Activated CD4-positive, alpha-beta T cell treated with anti-CD3 and anti-CD28 coated beads for 36 hours (primary cell): Measurements from ENCODE around the gene PPIL1. TPM values are rescaled to one million over a fixed set of nuclear protein-coding genes. Genes with fewer than 3 reads are reported as not detected.

Experiments used
- ATAC-seq: fragments of 200-7000 bp; cut with Tn5 transposase; one replicate; pipeline ENCODE4 v1.10.0; 2021; ENCODE audit warnings: mild to moderate bottlenecking, moderate library complexity
- CTCF ChIA-PET: fragments of 350-600 bp; sonication (Branson Sonifier 250); formaldehyde crosslinking; loops from one replicate; lab custom pipeline; 2021; ENCODE audit warnings: antibody characterized with exemption; lab: Charles Lee
- POLR2A ChIA-PET: fragments of 350-600 bp; sonication (Branson Sonifier 250); formaldehyde crosslinking; loops from one replicate; lab custom pipeline; 2021; ENCODE audit warnings: antibody characterized with exemption, inconsistent platforms; lab: Charles Lee
- DNase-seq: peaks from one replicate; pipeline ENCODE4 v3.0.0-alpha.2; 2020
- H3K27ac Mint-ChIP-seq: one replicate; pipeline ENCODE4 v1.8.0; 2021; ENCODE audit warnings: mixed read lengths
- H3K27me3 Mint-ChIP-seq: one replicate; pipeline ENCODE4 v1.8.0; 2021; ENCODE audit warnings: mixed read lengths
- H3K36me3 Mint-ChIP-seq: one replicate; pipeline ENCODE4 v1.8.0; 2021; ENCODE audit warnings: low read depth, mixed read lengths
- H3K4me1 Mint-ChIP-seq: one replicate; pipeline ENCODE4 v1.8.0; 2021; ENCODE audit warnings: mixed read lengths
- H3K4me3 Mint-ChIP-seq: one replicate; pipeline ENCODE4 v1.8.0; 2021; ENCODE audit warnings: mild to moderate bottlenecking, moderate library complexity, mixed read lengths
- H3K9me3 Mint-ChIP-seq: one replicate; pipeline ENCODE4 v1.8.0; 2021; ENCODE audit warnings: low read depth, mixed read lengths
- intact Hi-C, 2 experiments: fragments of 100-400 bp; cut with DNase I in 1 of 2; cut with micrococcal nuclease in 1 of 2; formaldehyde crosslinking; loops; one replicate each; pipeline versions ENCODE4 v1.14.2 to v1.15.1; 2022 to 2024; cut with DNase I, micrococcal nuclease
- total RNA-seq, 2 experiments: library from RNA; stranded (reverse); gene quantifications; one replicate each; pipeline ENCODE4 v1.2.3, GENCODE V29; 2021

The PPIL1 gene
- total RNA-seq, 2 experiments from 2014 or later: 45.9 to 46.0 TPM

GRCh38 chr6:36844232-36845170 is 30.1 kb downstream of the PPIL1 start:
- Mint-ChIP-seq H3K4me1 (peaks cover 10% of the 10 kb centered on the region), H3K27ac (no peak overlapping the region), H3K36me3 (no peaks in the 10 kb centered on the region), H3K9me3 (no peaks in the 10 kb centered on the region), H3K4me3 (no peak overlapping the region), H3K27me3 (peaks cover 7% of the 10 kb centered on the region)
- DNase-seq (no peak), ATAC-seq (no peak)
- POLR2A ChIA-PET: no interaction called here
- intact Hi-C loops: no loop called here
- CTCF ChIA-PET: interaction anchor here (0.6 to 1.0 kb wide), 2 partner anchors 74 to 379 kb away, joined by 3 read pairs; no protein-coding TSS in a partner anchor

- Mint-ChIP-seq H3K9me3 (no peaks in the 10 kb centered on the region), H3K27me3 (peaks cover 14% of the 10 kb centered on the region), H3K4me1 (peaks cover 10% of the 10 kb centered on the region), H3K27ac (no peak overlapping the region), H3K4me3 (no peak overlapping the region), H3K36me3 (no peaks in the 10 kb centered on the region)
- no peak for ATAC-seq
- ChIA-PET POLR2A (no interaction called here), CTCF (interaction anchor here (0.8 to 1.3 kb wide), 2 partner anchors 10 to 32 kb away, joined by 3 to 4 read pairs; no protein-coding TSS in a partner anchor)
- no peak for DNase-seq
- intact Hi-C loops: no loop called here
Observed at GRCh38 chr6:36843170-36843569, 31.4 kb downstream of the PPIL1 start.

GRCh38 chr6:36841756-36842155 is 32.8 kb downstream of the PPIL1 start:
- DNase-seq (no peak), ATAC-seq (no peak)
- H3K27me3 Mint-ChIP-seq: peaks cover 21% of the 10 kb centered on the region
- H3K4me3 Mint-ChIP-seq: no peak overlapping the region
- H3K27ac Mint-ChIP-seq: no peak overlapping the region
- H3K36me3 Mint-ChIP-seq: no peaks in the 10 kb centered on the region
- no peaks in the 10 kb centered on the region for H3K9me3 Mint-ChIP-seq
- H3K4me1 Mint-ChIP-seq: peaks cover 10% of the 10 kb centered on the region
- ChIA-PET POLR2A (no interaction called here), CTCF (interaction anchor here (0.6 to 1.8 kb wide), 3 partner anchors 9 to 42 kb away, joined by 3 to 13 read pairs (median 6); no protein-coding TSS in a partner anchor)
- intact Hi-C loops: loop anchor here in 1 of 2 experiments (2.0 kb wide), 1 partner anchor 25 kb away; no protein-coding TSS in a partner anchor

GRCh38 chr6:36840432-36841403 is 33.9 kb downstream of the PPIL1 start:
- peak; percentile 59 for DNase-seq
- ChIA-PET POLR2A (no interaction called here), CTCF (interaction anchor here (0.6 to 1.8 kb wide), 4 partner anchors 10 to 43 kb away, joined by 3 to 13 read pairs (median 4); no protein-coding TSS in a partner anchor)
- H3K27ac Mint-ChIP-seq: no peak overlapping the region
- peaks cover 10% of the 10 kb centered on the region for H3K4me1 Mint-ChIP-seq
- intact Hi-C loops: loop anchor here in 1 of 2 experiments (2.0 kb wide), 1 partner anchor 26 kb away; no protein-coding TSS in a partner anchor
- ATAC-seq: peak; percentile 37
- H3K27me3 Mint-ChIP-seq: peaks cover 21% of the 10 kb centered on the region
- H3K36me3 Mint-ChIP-seq: no peaks in the 10 kb centered on the region
- peak overlapping the region; percentile 62 for H3K4me3 Mint-ChIP-seq
- no peaks in the 10 kb centered on the region for H3K9me3 Mint-ChIP-seq

- ATAC-seq (peak; percentile 72), DNase-seq (peak; percentile 65)
- POLR2A ChIA-PET: no interaction called here
- CTCF ChIA-PET: interaction anchor here (1.6 kb wide), 1 partner anchor 13 kb away, joined by 6 read pairs; no protein-coding TSS in a partner anchor
- peak overlapping the region; percentile 62 for H3K4me3 Mint-ChIP-seq
- no peaks in the 10 kb centered on the region for H3K9me3 Mint-ChIP-seq
- H3K4me1 Mint-ChIP-seq: peaks cover 10% of the 10 kb centered on the region
- peak overlapping the region; percentile 48 for H3K27ac Mint-ChIP-seq
- H3K27me3 Mint-ChIP-seq: peaks cover 24% of the 10 kb centered on the region
- intact Hi-C loops: loop anchor here in 1 of 2 experiments (2.0 kb wide), 1 partner anchor 27 kb away; no protein-coding TSS in a partner anchor
- no peaks in the 10 kb centered on the region for H3K36me3 Mint-ChIP-seq
Observed at GRCh38 chr6:36839749-36840431, 34.7 kb downstream of the PPIL1 start.

- POLR2A ChIA-PET: no interaction called here
- CTCF ChIA-PET: no interaction called here
Observed at GRCh38 chr6:36838896-36839748, 35.5 kb downstream of the PPIL1 start, which contains the start of gene CPNE5. Gene CPNE5 (minus strand): TSS chr6:36839444. CDS start chr6:36839377, 67 bp downstream.

GRCh38 chr6:36837686-36838085 is 36.9 kb downstream of the PPIL1 start:
- peaks cover 10% of the 10 kb centered on the region for H3K4me1 Mint-ChIP-seq
- H3K4me3 Mint-ChIP-seq: no peak overlapping the region
- no peaks in the 10 kb centered on the region for H3K36me3 Mint-ChIP-seq
- intact Hi-C loops: no loop called here
- H3K27ac Mint-ChIP-seq: no peak overlapping the region
- ChIA-PET CTCF (interaction anchor here (0.7 to 1.2 kb wide), 4 partner anchors 12 to 69 kb away, joined by 3 to 6 read pairs (median 5); no protein-coding TSS in a partner anchor), POLR2A (interaction anchor here (0.6 kb wide), 1 partner anchor 68 kb away, joined by 3 read pairs; no protein-coding TSS in a partner anchor)
- DNase-seq (no peak), ATAC-seq (no peak)
- H3K9me3 Mint-ChIP-seq: no peaks in the 10 kb centered on the region
- H3K27me3 Mint-ChIP-seq: peaks cover 24% of the 10 kb centered on the region

More at GRCh38 chr6:36838896-36839748, 35.5 kb downstream of the PPIL1 start, which contains the start of gene CPNE5:
- intact Hi-C loops: no loop called here
- no peak for ATAC-seq
- peak; percentile 19 for DNase-seq
- Mint-ChIP-seq H3K4me3 (peak within 1 kb of the TSS; percentile 62), H3K27me3 (peaks cover 24% of the 10 kb centered on the region), H3K4me1 (peaks cover 10% of the 10 kb centered on the region), H3K9me3 (no peaks in the 10 kb centered on the region), H3K27ac (peak within 1 kb of the TSS; percentile 48), H3K36me3 (no peaks in the 10 kb centered on the region)

GRCh38 chr6:36837022-36837339 is 37.6 kb downstream of the PPIL1 start:
- peaks cover 10% of the 10 kb centered on the region for H3K4me1 Mint-ChIP-seq
- H3K4me3 Mint-ChIP-seq: no peak overlapping the region
- intact Hi-C loops: no loop called here
- H3K27ac Mint-ChIP-seq: no peak overlapping the region
- ATAC-seq (no peak), DNase-seq (no peak)
- peaks cover 24% of the 10 kb centered on the region for H3K27me3 Mint-ChIP-seq
- H3K9me3 Mint-ChIP-seq: no peaks in the 10 kb centered on the region
- CTCF ChIA-PET: interaction anchor here (1.2 to 1.4 kb wide), 2 partner anchors 13 to 48 kb away, joined by 4 to 6 read pairs; no protein-coding TSS in a partner anchor
- POLR2A ChIA-PET: no interaction called here
- H3K36me3 Mint-ChIP-seq: no peaks in the 10 kb centered on the region

GRCh38 chr6:36836111-36837021 is 38.2 kb downstream of the PPIL1 start:
- ATAC-seq: no peak
- Mint-ChIP-seq H3K4me1 (peaks cover 10% of the 10 kb centered on the region), H3K9me3 (no peaks in the 10 kb centered on the region), H3K27me3 (peaks cover 24% of the 10 kb centered on the region), H3K27ac (no peak overlapping the region), H3K36me3 (no peaks in the 10 kb centered on the region), H3K4me3 (no peak overlapping the region)
- CTCF ChIA-PET: interaction anchor here (0.9 to 1.4 kb wide), 3 partner anchors 13 to 54 kb away, joined by 3 to 6 read pairs (median 4); no protein-coding TSS in a partner anchor
- no peak for DNase-seq
- intact Hi-C loops: no loop called here
- POLR2A ChIA-PET: interaction anchor here (0.5 kb wide), 1 partner anchor 103 kb away, joined by 3 read pairs; no protein-coding TSS in a partner anchor
